Measurements from ENCODE around the gene SLC25A12. TPM values are rescaled to one million over a fixed set of nuclear protein-coding genes. Genes with fewer than 3 reads are reported as not detected.

Gene SLC25A12
- total RNA-seq: 10 to 100 TPM in 3 of 4 donors, 1 to 10 TPM in 1; 9.1 to 27.3 (median 17.8) TPM

GRCh38 chr2:171893824-171894611 is at the start of gene SLC25A12:
Gene SLC25A12 (minus strand): TSS chr2:171894244. CDS start chr2:171894214, 30 bp downstream.
- ATAC-seq (ENCODE audit: low FRiP score) (peak; percentile 97), DNase-seq (ENCODE audit: low spot score) (peak; percentile 41)
- TF ChIP-seq CTCF (IDR thresholded peaks at IDR 0.05): no peak

- ATAC-seq (ENCODE audit: low FRiP score): no peak
- TF ChIP-seq CTCF (IDR thresholded peaks at IDR 0.05): no peak
Observed at GRCh38 chr2:171941316-171941699, 47.3 kb upstream of the SLC25A12 start.

GRCh38 chr2:171939743-171940071 is 45.7 kb upstream of the SLC25A12 start:
- DNase-seq (ENCODE audit: low spot score) (no peak), ATAC-seq (ENCODE audit: low FRiP score) (no peak)
- TF ChIP-seq CTCF (IDR thresholded peaks at IDR 0.05): no peak

More at GRCh38 chr2:171941316-171941699, 47.3 kb upstream of the SLC25A12 start:
- no peak for DNase-seq (ENCODE audit: low spot score)

- ATAC-seq (ENCODE audit: low FRiP score) (no peak), DNase-seq (ENCODE audit: low spot score) (no peak)
- no peak for TF ChIP-seq CTCF (IDR thresholded peaks at IDR 0.05)
Observed at GRCh38 chr2:171939058-171939742, 45.2 kb upstream of the SLC25A12 start.

- DNase-seq (ENCODE audit: low spot score) (no peak), ATAC-seq (ENCODE audit: low FRiP score) (no peak)
- TF ChIP-seq CTCF (IDR thresholded peaks at IDR 0.05): no peak
Observed at GRCh38 chr2:171930385-171930784, 36.3 kb upstream of the SLC25A12 start.

GRCh38 chr2:171924170-171924942 is 30.3 kb upstream of the SLC25A12 start:
- ATAC-seq (ENCODE audit: low FRiP score) (no peak), DNase-seq (ENCODE audit: low spot score) (no peak)
- no peak for TF ChIP-seq CTCF (IDR thresholded peaks at IDR 0.05)

All from omental fat pad (tissue), 4 donors.